DND-41 (cell line): ENCODE measurements around the gene LURAP1L.

Source experiments
- ATAC-seq: fragments of 200-7000 bp; cut with Tn5 transposase; 3 replicates; pipeline ENCODE4 v1.9.1; 2021; ENCODE audit warnings: low read depth; ENCODE audit not compliant: insufficient read depth
- DNase-seq: peaks from one replicate; pipeline ENCODE4 v3.0.0-alpha.2; 2020
- H2AFZ ChIP-seq: 2 replicates; pipeline ENCODE4 v1.6.0; 2012; ENCODE audit warnings: low read depth, low read length
- H3K27ac ChIP-seq: 2 replicates; pipeline ENCODE4 v1.5.1; 2012; ENCODE audit warnings: low read length, inconsistent platforms
- H3K27me3 ChIP-seq: fragments of 200-600 bp; sonication (generic); 2 replicates; pipeline ENCODE4 v1.6.0; 2012; ENCODE audit warnings: low read length, mild to moderate bottlenecking, inconsistent platforms; ENCODE audit not compliant: insufficient read depth, poor library complexity
- H3K36me3 ChIP-seq: 2 replicates; pipeline ENCODE4 v1.5.1; 2012; ENCODE audit warnings: low read length, inconsistent platforms; ENCODE audit not compliant: insufficient read depth
- H3K4me1 ChIP-seq: 2 replicates; pipeline ENCODE4 v1.5.1; 2012; ENCODE audit warnings: mild to moderate bottlenecking, low read length; ENCODE audit not compliant: insufficient read depth
- H3K4me2 ChIP-seq: 2 replicates; pipeline ENCODE4 v1.6.0; 2012; ENCODE audit warnings: mild to moderate bottlenecking, moderate library complexity, low read length, inconsistent platforms; ENCODE audit not compliant: insufficient read depth
- H3K4me3 ChIP-seq, 2 experiments: fragments of 200-600 bp in 1 of 2; shearing (Covaris generic) in 1 of 2; 2 replicates each; pipeline ENCODE4 v1.5.1; 2012 to 2016; ENCODE audit warnings: inconsistent platforms in 2 of 2, low read length in 2 of 2, mild to moderate bottlenecking in 2 of 2, low read depth in 1 of 2, moderate library complexity in 1 of 2
- H3K79me2 ChIP-seq: 2 replicates; pipeline ENCODE4 v1.6.0; 2012; ENCODE audit warnings: low read length, inconsistent platforms; ENCODE audit not compliant: insufficient read depth
- H3K9ac ChIP-seq: 2 replicates; pipeline ENCODE4 v1.6.0; 2012; ENCODE audit warnings: low read depth, mild to moderate bottlenecking, inconsistent platforms, low read length, moderate library complexity
- H3K9me3 ChIP-seq: 2 replicates; pipeline ENCODE4 v1.5.1; 2012; ENCODE audit warnings: low read length, moderate library complexity, mild to moderate bottlenecking, inconsistent platforms; ENCODE audit not compliant: insufficient read depth, severe bottlenecking
- H4K20me1 ChIP-seq: 2 replicates; pipeline ENCODE4 v1.6.0; 2012; ENCODE audit warnings: low read length; ENCODE audit not compliant: insufficient read depth
- CTCF ChIP-seq: IDR thresholded peaks from 2 replicates; pipeline ENCODE4 v1.5.1; 2012; ENCODE audit warnings: borderline replicate concordance, low read length, moderate library complexity, mild to moderate bottlenecking; ENCODE audit not compliant: poor library complexity, severe bottlenecking; ENCODE audit errors: extremely low read depth
- EZH2 ChIP-seq: IDR thresholded peaks from 3 replicates; pipeline ENCODE4 v1.6.1; 2012; ENCODE audit warnings: borderline replicate concordance, low read depth, mild to moderate bottlenecking, moderate library complexity, low read length, inconsistent platforms; ENCODE audit not compliant: severe bottlenecking

Gene LURAP1L

GRCh38 chr9:12798066-12798770, 23.4 kb downstream of the LURAP1L start:
- Histone ChIP-seq H2AFZ (no peak overlapping the region), H3K9me3 (no peaks in the 10 kb centered on the region), H3K27me3 (no peaks in the 10 kb centered on the region), H3K27ac (no peak overlapping the region), H3K36me3 (no peaks in the 10 kb centered on the region), H3K4me3 (no peak overlapping the region), H4K20me1 (no peaks in the 10 kb centered on the region), H3K4me1 (no peaks in the 10 kb centered on the region), H3K9ac (no peak overlapping the region), H3K79me2 (no peaks in the 10 kb centered on the region), H3K4me2 (no peak overlapping the region)
- TF ChIP-seq EZH2 (no peak), CTCF (no peak)
- DNase-seq (no peak), ATAC-seq (no peak)

- H3K4me3 ChIP-seq: no peak overlapping the region
- no peaks in the 10 kb centered on the region for H3K27me3 ChIP-seq
- no peaks in the 10 kb centered on the region for H3K4me1 ChIP-seq
- no peaks in the 10 kb centered on the region for H3K9me3 ChIP-seq
- no peaks in the 10 kb centered on the region for H4K20me1 ChIP-seq
- no peak overlapping the region for H2AFZ ChIP-seq
- H3K36me3 ChIP-seq: no peaks in the 10 kb centered on the region
- no peak overlapping the region for H3K9ac ChIP-seq
- H3K79me2 ChIP-seq: no peaks in the 10 kb centered on the region
- ATAC-seq (no peak), DNase-seq (no peak)
- H3K4me2 ChIP-seq: no peak overlapping the region
- H3K27ac ChIP-seq: no peak overlapping the region
- TF ChIP-seq CTCF: no peak
- no peak for TF ChIP-seq EZH2
These were observed 26.4 kb downstream of the LURAP1L start for GRCh38 chr9:12801187-12801586.

- DNase-seq: no peak
- Histone ChIP-seq H3K36me3 (no peaks in the 10 kb centered on the region), H3K27me3 (no peaks in the 10 kb centered on the region), H3K4me3 (no peak overlapping the region), H3K79me2 (no peaks in the 10 kb centered on the region), H4K20me1 (no peaks in the 10 kb centered on the region), H2AFZ (no peak overlapping the region), H3K4me2 (no peak overlapping the region), H3K27ac (no peak overlapping the region), H3K4me1 (no peaks in the 10 kb centered on the region), H3K9me3 (no peaks in the 10 kb centered on the region), H3K9ac (no peak overlapping the region)
- ATAC-seq: no peak
- no peak for TF ChIP-seq CTCF
- TF ChIP-seq EZH2: no peak
These were observed 26.8 kb downstream of the LURAP1L start for GRCh38 chr9:12801663-12802062.

GRCh38 chr9:12802093-12802492, 27.3 kb downstream of the LURAP1L start:
- Histone ChIP-seq H3K79me2 (no peaks in the 10 kb centered on the region), H3K27me3 (no peaks in the 10 kb centered on the region), H3K36me3 (no peaks in the 10 kb centered on the region), H3K27ac (no peak overlapping the region), H3K4me1 (no peaks in the 10 kb centered on the region), H3K4me3 (no peak overlapping the region), H3K4me2 (no peak overlapping the region), H3K9me3 (no peaks in the 10 kb centered on the region), H3K9ac (no peak overlapping the region), H2AFZ (no peak overlapping the region), H4K20me1 (no peaks in the 10 kb centered on the region)
- DNase-seq (no peak), ATAC-seq (no peak)
- TF ChIP-seq EZH2: no peak
- TF ChIP-seq CTCF: no peak
